DOHH2 (cell line): ENCODE data around the gene NDUFB11.
A peak's percentile ranks its signal among the peaks of the same experiment; 100 is the strongest.

ENCODE experiments used
- H3F3A ChIP-seq: fragments of 200-600 bp; sonication (generic), shearing (Covaris generic); 2 replicates; pipeline ENCODE4 v1.6.0; 2016; ENCODE audit warnings: antibody characterized with exemption, mild to moderate bottlenecking; ENCODE audit not compliant: control insufficient read depth, insufficient read depth
- H3K27ac ChIP-seq: fragments of 200-600 bp; sonication (generic); 2 replicates; pipeline ENCODE4 v1.5.1; 2014; ENCODE audit warnings: low read depth, mild to moderate bottlenecking, low read length, moderate library complexity
- H3K27me3 ChIP-seq: fragments of 200-600 bp; sonication (generic); 2 replicates; pipeline ENCODE4 v1.6.1; 2014; ENCODE audit warnings: mild to moderate bottlenecking, low read length, mixed read lengths; ENCODE audit not compliant: control insufficient read depth
- H3K36me3 ChIP-seq: fragments of 200-600 bp; sonication (generic); 2 replicates; pipeline ENCODE4 v1.6.1; 2014; ENCODE audit warnings: mild to moderate bottlenecking, low read length, moderate library complexity, mixed read lengths; ENCODE audit not compliant: control insufficient read depth
- H3K4me1 ChIP-seq: fragments of 200-600 bp; sonication (generic); 2 replicates; pipeline ENCODE4 v1.6.1; 2014; ENCODE audit warnings: mild to moderate bottlenecking, low read length, mixed read lengths; ENCODE audit not compliant: control insufficient read depth
- H3K4me2 ChIP-seq: fragments of 200-600 bp; sonication (generic); 2 replicates; pipeline ENCODE4 v1.6.0; 2014; ENCODE audit warnings: mild to moderate bottlenecking, low read length, moderate library complexity
- H3K4me3 ChIP-seq: fragments of 200-600 bp; sonication (generic); 2 replicates; pipeline ENCODE4 v1.5.1; 2014; ENCODE audit warnings: mild to moderate bottlenecking, low read length, mixed read lengths
- H3K79me2 ChIP-seq: fragments of 200-600 bp; sonication (generic); 2 replicates; pipeline ENCODE4 v1.6.1; 2014; ENCODE audit warnings: mild to moderate bottlenecking, low read length, mixed read lengths; ENCODE audit not compliant: control insufficient read depth
- H3K9me2 ChIP-seq: fragments of 200-600 bp; sonication (generic); replicated peaks from 2 replicates; pipeline ENCODE4 v1.6.1; 2014; ENCODE audit warnings: mild to moderate bottlenecking, low read length, mixed read lengths; ENCODE audit not compliant: control insufficient read depth
- H3K9me3 ChIP-seq: fragments of 200-600 bp; sonication (generic); 2 replicates; pipeline ENCODE4 v1.6.1; 2014; ENCODE audit warnings: antibody characterized with exemption, low read length, mixed read lengths; ENCODE audit not compliant: control insufficient read depth, insufficient read depth
- H4K20me1 ChIP-seq: fragments of 200-600 bp; sonication (generic); 2 replicates; pipeline ENCODE4 v1.6.0; 2014; ENCODE audit warnings: low read depth, mild to moderate bottlenecking, antibody characterized with exemption, low read length, moderate library complexity; ENCODE audit not compliant: control insufficient read depth, insufficient read depth
- CTCF ChIP-seq: fragments of 200-600 bp; sonication (generic); IDR thresholded peaks from one replicate; pipeline ENCODE4 v1.5.1; 2014; ENCODE audit warnings: antibody characterized with exemption, mild to moderate bottlenecking, low read depth, low read length; ENCODE audit not compliant: poor library complexity, severe bottlenecking
- EZH2phosphoT487 ChIP-seq: fragments of 200-600 bp; sonication (generic); IDR thresholded peaks from 2 replicates; pipeline ENCODE4 v1.6.1; 2017; ENCODE audit warnings: borderline replicate concordance, mild to moderate bottlenecking, antibody characterized with exemption, low read length, moderate library complexity, mixed read lengths

NDUFB11 gene

GRCh38 chrX:47146936-47147859 lies 2.7 kb upstream of the NDUFB11 start:
- H3K4me2 ChIP-seq: peak overlapping the region; percentile 77
- peaks cover 22% of the 10 kb centered on the region for H3K4me1 ChIP-seq
- H3K79me2 ChIP-seq: peaks cover 91% of the 10 kb centered on the region
- no peak overlapping the region for H3K27ac ChIP-seq
- H4K20me1 ChIP-seq: 0 out of 2 replicates have a peak, but pooled peaks cover 4% of the 10 kb centered on the region
- no peaks in the 10 kb centered on the region for H3F3A ChIP-seq
- H3K4me3 ChIP-seq: peak overlapping the region; percentile 91
- peaks cover 55% of the 10 kb centered on the region for H3K36me3 ChIP-seq
- no peaks in the 10 kb centered on the region for H3K27me3 ChIP-seq
- H3K9me2 ChIP-seq: no peaks in the 10 kb centered on the region
- TF ChIP-seq CTCF (no peak), EZH2phosphoT487 (no peak)
- H3K9me3 ChIP-seq: no peaks in the 10 kb centered on the region

GRCh38 chrX:47146121-47146935 lies 1.8 kb upstream of the NDUFB11 start:
- H3K4me2 ChIP-seq: peak overlapping the region; percentile 77
- H3K27ac ChIP-seq: peak overlapping the region; percentile 95
- no peaks in the 10 kb centered on the region for H3K9me2 ChIP-seq
- H3K79me2 ChIP-seq: peaks cover 87% of the 10 kb centered on the region
- TF ChIP-seq EZH2phosphoT487 (no peak), CTCF (no peak)
- peak overlapping the region; percentile 91 for H3K4me3 ChIP-seq
- H3K9me3 ChIP-seq: no peaks in the 10 kb centered on the region
- peaks cover 52% of the 10 kb centered on the region for H3K36me3 ChIP-seq
- 0 out of 2 replicates have a peak, but pooled peaks cover 4% of the 10 kb centered on the region for H4K20me1 ChIP-seq
- H3F3A ChIP-seq: no peaks in the 10 kb centered on the region
- no peaks in the 10 kb centered on the region for H3K27me3 ChIP-seq
- H3K4me1 ChIP-seq: peaks cover 22% of the 10 kb centered on the region

GRCh38 chrX:47145395-47146120 lies 1.1 kb upstream of the NDUFB11 start:
- Histone ChIP-seq H3K27me3 (no peaks in the 10 kb centered on the region), H3K9me2 (no peaks in the 10 kb centered on the region), H3K4me2 (peak overlapping the region; percentile 77), H3K36me3 (peaks cover 50% of the 10 kb centered on the region), H3K9me3 (no peaks in the 10 kb centered on the region), H3K79me2 (peaks cover 79% of the 10 kb centered on the region), H3K4me1 (peaks cover 22% of the 10 kb centered on the region), H3K27ac (peak overlapping the region; percentile 95), H3K4me3 (peak overlapping the region; percentile 91), H3F3A (no peaks in the 10 kb centered on the region), H4K20me1 (0 out of 2 replicates have a peak, but pooled peaks cover 4% of the 10 kb centered on the region)
- TF ChIP-seq CTCF: no peak
- no peak for TF ChIP-seq EZH2phosphoT487
